Fibroblast of lung (primary cell): Measurements from ENCODE around the gene IGFBP1.

Experiments used
- EZH2 ChIP-seq: IDR thresholded peaks from 2 replicates; pipeline ENCODE4 v1.5.1; 2012; ENCODE audit warnings: low read length, control low read depth, mild to moderate bottlenecking; ENCODE audit errors: missing control alignments
- TF ChIP-seq, protein P1 (sequence below), 2 donors: IDR thresholded peaks in 1 of 2; conservative IDR thresholded peaks in 1 of 2; 1 replicate in 1 of 2; 2 replicates in 1 of 2; pipeline ENCODE4 v1.5.1; 2011 to 2012; ENCODE audit warnings: low read length in 2 of 2, control low read depth in 1 of 2, inconsistent platforms in 1 of 2, low read depth in 1 of 2, mild to moderate bottlenecking in 1 of 2

DNA sequence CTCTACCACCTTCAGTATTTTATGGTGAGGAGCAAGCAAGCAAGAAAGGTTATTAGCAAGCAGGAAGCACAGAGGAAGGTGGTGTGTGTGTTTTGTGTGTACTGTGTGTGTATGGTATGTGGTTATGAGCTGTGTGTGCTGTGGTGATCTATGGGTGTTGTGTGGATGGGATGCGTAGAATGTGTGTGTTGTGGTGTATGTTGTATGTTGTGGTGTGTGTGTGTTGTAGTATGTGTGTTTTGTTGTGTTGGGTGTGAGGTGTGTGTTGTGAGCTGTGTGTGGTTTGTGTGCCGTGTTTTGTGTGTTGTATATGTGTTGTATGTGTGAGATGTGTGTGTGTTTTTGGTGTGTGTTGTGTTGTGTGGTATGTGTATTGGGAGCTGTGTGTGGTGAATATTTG is 49.6 kb downstream of the IGFBP1 start:
- no peak for TF ChIP-seq EZH2
- TF ChIP-seq, protein P1, sequence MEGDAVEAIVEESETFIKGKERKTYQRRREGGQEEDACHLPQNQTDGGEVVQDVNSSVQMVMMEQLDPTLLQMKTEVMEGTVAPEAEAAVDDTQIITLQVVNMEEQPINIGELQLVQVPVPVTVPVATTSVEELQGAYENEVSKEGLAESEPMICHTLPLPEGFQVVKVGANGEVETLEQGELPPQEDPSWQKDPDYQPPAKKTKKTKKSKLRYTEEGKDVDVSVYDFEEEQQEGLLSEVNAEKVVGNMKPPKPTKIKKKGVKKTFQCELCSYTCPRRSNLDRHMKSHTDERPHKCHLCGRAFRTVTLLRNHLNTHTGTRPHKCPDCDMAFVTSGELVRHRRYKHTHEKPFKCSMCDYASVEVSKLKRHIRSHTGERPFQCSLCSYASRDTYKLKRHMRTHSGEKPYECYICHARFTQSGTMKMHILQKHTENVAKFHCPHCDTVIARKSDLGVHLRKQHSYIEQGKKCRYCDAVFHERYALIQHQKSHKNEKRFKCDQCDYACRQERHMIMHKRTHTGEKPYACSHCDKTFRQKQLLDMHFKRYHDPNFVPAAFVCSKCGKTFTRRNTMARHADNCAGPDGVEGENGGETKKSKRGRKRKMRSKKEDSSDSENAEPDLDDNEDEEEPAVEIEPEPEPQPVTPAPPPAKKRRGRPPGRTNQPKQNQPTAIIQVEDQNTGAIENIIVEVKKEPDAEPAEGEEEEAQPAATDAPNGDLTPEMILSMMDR (conservative IDR thresholded peaks at IDR 0.05 in 1 of 2, IDR thresholded peaks at IDR 0.05 in 1 of 2; ENCODE audit: low read depth in 1 of 2, low read length in 2 of 2): no peak
